GM21381 (cell line): ENCODE data around the gene HECTD4.
"Not testable (repeated sequence)": the region's sequence is repeated elsewhere in the genome, so short reads cannot be mapped to it uniquely, and the experiment has no call there.

Experiments used
- ATAC-seq: cut with Tn5 transposase; IDR thresholded peaks from one replicate; pipeline ENCODE4 v1.9.1; 2021; ENCODE audit warnings: mild to moderate bottlenecking, moderate library complexity; ENCODE audit not compliant: unreplicated experiment

The HECTD4 gene

GRCh38 chr12:112359290-112359689, 22.9 kb downstream of the HECTD4 start:
- ATAC-seq: no peak

GRCh38 chr12:112357214-112357613, 25.0 kb downstream of the HECTD4 start:
- no peak for ATAC-seq

DNA sequence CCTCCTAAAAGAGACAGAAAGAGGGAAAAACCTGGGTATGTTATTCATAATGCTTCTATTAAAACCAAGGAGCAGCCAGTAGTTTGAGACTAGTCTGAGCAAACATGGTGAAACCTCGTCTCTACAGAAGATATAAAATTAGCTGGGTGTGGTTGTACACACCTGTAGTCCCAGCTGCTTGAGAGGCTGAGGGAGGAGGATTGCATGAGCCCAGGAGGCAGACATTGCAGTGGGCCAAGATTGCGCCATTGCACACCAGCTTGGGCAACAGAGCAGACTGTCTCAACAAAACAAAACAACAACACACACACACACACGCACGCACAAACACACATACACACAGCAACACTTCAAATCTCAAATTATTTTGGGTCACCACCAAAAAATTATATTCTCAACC, 27.8 kb downstream of the HECTD4 start:
- no peak for ATAC-seq

- ATAC-seq: no peak
Observed at GRCh38 chr12:112353393-112353792, 28.8 kb downstream of the HECTD4 start.

DNA sequence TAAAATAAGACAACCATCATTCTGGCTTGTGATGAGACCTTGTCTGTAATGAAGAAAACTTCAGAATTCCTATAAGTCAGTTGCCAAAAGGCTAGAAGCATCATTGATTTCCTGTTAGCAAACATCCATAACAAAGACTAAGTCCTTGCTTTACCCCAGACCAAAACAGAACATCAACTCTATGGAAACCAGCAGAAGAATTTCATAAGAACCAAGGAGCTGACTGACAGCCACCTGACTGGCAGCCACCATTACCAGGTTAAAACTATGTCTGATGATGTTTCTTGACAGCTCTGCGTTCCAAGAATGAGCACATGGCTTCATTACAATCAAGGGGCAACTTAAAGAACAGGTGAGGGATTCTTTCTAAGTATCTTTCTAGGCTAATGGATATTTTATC, 29.3 kb downstream of the HECTD4 start:
- no peak for ATAC-seq

DNA sequence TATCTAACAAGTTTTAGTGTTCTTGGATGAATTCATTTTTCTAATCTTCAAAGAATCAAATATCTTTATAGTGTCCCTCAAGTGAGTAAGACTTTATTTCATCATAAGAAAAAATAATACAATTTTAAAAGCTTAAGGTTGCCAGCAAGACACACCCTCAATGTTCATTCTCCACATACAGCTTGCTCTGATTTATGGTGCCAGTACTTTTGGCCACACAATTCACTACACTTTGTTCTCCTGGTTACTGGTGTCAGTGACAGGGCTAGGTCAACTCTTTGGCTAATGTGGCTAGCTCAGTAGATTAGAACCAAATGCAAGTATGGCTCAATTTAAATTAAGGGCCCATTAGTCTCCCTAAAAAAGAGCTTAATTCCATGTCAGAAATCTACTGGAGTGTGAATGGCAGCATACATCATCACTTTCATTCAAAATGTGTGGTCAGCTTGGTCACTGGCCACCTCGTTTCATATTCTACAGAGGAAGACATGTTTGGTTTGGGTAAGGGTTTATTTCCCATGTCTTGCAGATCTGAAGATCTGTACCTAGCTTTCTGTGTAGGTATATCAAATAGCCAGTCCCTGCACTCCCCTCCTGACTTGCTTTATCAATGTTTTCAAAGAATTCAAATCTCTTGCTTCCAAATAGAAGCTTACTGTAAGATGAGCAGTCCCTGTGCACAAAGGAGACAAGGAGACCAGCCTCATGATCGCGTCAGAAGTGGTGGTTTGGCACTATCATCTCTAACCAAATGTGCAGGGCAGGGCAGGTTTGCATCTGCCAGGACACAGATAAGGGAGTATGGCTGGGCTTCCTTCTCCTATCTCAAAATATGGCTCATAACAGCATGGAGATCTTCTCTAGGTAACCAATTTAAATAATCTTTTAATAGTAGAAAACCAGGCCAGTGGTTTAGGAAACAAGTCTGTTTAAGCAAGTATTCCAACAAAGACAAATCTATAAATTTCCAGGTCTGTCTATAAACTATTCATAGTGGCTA, 31.3 kb downstream of the HECTD4 start:
- no peak for ATAC-seq

DNA sequence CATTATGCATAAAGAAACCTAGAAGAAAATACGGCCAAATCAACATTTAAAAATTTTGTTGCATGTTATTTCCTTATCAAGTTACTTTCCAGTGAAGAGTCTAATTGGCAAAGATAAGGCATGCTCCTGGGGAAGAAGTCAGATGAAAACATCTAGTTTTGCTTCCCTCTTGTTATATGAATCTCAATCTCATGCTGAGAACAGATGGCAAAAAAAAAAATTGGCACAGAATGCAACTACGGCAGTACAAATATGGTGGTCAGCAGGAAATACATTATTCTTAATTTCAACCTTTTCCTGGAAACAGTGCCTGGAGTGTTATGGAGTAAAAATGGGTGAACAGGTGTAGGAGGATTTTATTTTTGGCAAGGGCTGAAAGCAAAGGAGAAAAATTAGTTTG, 32.8 kb downstream of the HECTD4 start:
- no peak for ATAC-seq

DNA sequence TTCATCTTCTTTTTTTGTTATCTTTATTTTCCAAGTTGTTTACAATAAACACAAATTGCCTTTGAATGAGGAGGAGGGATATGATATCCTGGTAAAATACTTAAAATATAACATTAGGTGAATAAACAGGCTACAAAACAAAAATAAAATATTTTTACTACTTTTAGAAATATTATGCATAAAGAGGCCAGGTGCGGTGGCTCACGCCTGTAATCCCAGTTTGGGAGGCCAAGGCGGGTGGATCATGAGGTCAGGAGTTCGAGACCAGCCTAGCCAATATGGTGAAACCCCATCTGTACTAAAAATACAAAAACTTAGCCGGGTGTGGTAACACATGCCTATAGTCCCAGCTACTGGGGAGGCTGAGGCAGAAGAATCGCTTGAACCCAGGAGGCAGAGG, 33.3 kb downstream of the HECTD4 start:
- ATAC-seq: not testable (repeated sequence)

DNA sequence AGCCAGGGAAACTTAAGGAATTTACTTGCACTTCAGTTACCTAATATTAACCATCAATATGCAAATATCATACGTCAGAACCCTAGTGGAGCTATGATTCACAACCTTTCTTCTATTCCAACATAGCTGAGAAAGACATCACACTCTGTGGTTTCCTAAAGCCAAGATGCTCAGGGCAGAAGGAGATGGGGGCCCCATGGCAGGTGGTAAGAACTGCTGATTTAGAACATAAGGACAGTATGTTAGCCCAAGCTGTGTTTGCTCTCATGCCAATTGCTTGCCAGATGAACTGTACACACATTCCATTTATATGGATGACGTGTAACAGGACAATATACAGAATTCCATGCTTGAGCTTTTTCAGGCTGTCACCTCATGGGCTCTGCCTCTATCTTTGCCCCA, 34.6 kb downstream of the HECTD4 start:
- ATAC-seq: no peak

DNA sequence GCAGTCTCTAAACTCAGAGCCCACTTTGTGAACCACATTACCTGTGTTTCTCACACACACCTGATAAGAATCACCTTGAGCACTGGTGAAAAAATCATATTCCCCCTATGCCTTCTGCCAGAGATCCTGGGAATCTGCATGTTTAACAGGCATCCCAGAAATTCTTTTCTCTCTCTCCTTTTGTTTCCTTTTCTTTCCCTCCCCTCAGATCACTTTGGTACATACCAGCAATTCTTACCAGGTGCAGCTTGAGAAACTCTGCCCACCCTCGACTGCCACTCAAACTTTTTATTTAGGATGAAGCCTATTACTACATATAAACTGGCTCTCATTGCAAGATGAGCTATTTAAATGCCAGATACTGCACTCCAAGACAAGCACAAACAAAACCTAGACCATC, 36.0 kb downstream of the HECTD4 start:
- no peak for ATAC-seq

- no peak for ATAC-seq
Observed at GRCh38 chr12:112344220-112344619, 38.0 kb downstream of the HECTD4 start.

- no peak for ATAC-seq
Observed at GRCh38 chr12:112342587-112342986, 39.6 kb downstream of the HECTD4 start.

- ATAC-seq: no peak
Observed at GRCh38 chr12:112341046-112341825, 41.0 kb downstream of the HECTD4 start.

GRCh38 chr12:112340230-112340629, 42.0 kb downstream of the HECTD4 start:
- no peak for ATAC-seq

- ATAC-seq: not testable (repeated sequence)
Observed at GRCh38 chr12:112334999-112335398, 47.2 kb downstream of the HECTD4 start.

DNA sequence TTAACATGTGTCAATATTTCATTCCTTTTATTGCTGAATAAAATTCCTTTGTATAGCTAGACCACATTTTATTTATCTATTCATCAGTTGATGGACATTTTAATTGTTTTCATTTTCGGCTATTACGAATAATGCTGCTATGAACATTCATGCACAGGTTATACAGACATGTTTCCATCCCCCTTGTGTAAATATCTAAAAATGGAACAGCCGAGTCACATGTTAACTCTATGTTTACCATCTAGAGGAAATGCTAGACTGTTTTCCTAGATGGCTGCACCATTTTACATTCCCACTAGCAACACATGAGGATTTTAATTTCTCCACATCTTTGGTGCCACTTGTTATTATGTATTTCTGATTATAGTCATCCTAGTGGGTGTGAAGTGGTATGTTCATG, 49.2 kb downstream of the HECTD4 start:
- no peak for ATAC-seq

GRCh38 chr12:112331886-112332285, 50.3 kb downstream of the HECTD4 start:
- ATAC-seq: no peak

DNA sequence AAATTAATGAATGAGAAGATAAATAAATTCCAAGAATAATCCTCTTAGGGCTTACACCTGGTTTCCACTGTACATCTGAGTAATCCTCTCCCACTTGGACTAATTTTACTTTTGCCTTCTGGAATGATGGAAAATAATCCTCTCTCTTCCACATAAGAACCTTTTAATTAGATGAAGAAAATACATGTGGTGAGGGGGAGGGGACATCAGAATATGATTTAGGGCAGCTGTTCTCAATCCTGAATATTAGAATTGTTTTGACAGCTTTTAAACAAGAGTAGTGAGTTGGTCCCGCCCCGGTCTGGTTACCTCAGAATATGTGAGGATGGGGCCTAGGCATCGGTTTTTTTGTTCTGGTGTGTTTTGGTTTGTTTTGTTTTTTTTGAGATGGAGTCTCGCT, 51.5 kb downstream of the HECTD4 start:
- ATAC-seq: no peak

DNA sequence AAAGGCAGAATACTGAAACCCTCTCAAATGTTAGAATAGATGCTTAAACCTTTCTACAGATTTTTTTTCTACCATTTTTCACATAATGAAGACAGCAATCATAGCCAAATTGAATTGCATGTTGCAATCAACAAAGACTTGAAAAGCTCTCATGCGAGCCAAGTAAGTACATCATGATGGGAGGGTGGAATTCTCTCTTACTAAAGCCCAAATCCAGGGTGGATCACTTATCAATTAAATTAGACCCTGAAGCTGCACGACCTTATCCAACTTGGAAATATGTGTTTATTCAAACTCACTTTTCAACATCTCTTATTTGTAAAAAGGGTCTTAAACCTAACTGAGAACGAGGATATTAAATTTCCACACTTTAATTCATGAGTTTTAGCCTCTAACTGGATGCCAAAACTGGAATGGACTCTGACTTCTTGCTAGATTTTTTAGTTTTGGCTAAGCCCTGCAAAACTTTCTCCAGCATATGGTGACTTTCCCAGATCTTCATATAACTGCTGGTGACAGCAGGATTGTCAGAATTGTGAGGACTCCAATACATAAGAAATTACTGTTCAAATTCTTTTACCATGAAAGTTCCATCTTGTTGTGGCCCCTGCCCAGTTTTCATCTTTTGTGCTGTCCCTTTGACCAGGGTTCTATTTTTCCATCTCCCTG, 53.6 kb downstream of the HECTD4 start:
- ATAC-seq: no peak

GRCh38 chr12:112327209-112327938, 54.9 kb downstream of the HECTD4 start:
- ATAC-seq: no peak
